ENCODE data around the gene ERI3. TPM values are rescaled to one million over a fixed set of nuclear protein-coding genes. Genes with fewer than 3 reads are reported as not detected.

ERI3 gene
- total and polyA plus RNA-seq, 2 donors (not counting 3 experiments of a cell fraction or from before 2014, with no cell fraction given) = 45.3 to 94.0 TPM

- dilution Hi-C loops (cut with MboI; ENCODE audit: extremely low pct_ligation_motif_present, low sequenced_read_pairs) = no loop called here
- no peak for DNase-seq (ENCODE audit: low read depth, low spot score)
- Histone ChIP-seq H4K20me1 (replicated peaks; ENCODE audit: control insufficient read depth, extremely low read depth, insufficient read depth, low read length) (no peaks in the 10 kb centered on the region), H3K4me3 (replicated peaks in 1 of 3; ENCODE audit: insufficient read depth in 1 of 3, low read depth in 1 of 3, low read length in 3 of 3) (no peak overlapping the region), H3K79me2 (ENCODE audit: control insufficient read depth, insufficient read depth, low read length) (no peaks in the 10 kb centered on the region), H3K36me3 (ENCODE audit: control insufficient read depth in 2 of 2, extremely low read depth in 1 of 2, insufficient read depth in 2 of 2, low read length in 2 of 2) (peaks cover 0 to 4% of the 10 kb centered on the region in 2 experiments), H2AFZ (ENCODE audit: low read depth, low read length) (no peak overlapping the region), H3K27ac (ENCODE audit: insufficient read depth, low read depth, low read length) (no peak overlapping the region), H3K9me3 (replicated peaks; ENCODE audit: control insufficient read depth, insufficient read depth, low read length) (no peaks in the 10 kb centered on the region), H3K9ac (replicated peaks; ENCODE audit: extremely low read depth, insufficient read depth, low read length) (no peak overlapping the region), H3K4me2 (ENCODE audit: insufficient read depth, low read length) (no peak overlapping the region), H3K9me1 (replicated peaks; ENCODE audit: control insufficient read depth, extremely low read depth, insufficient read depth, low read length) (no peaks in the 10 kb centered on the region), H3K27me3 (ENCODE audit: control insufficient read depth in 2 of 2, insufficient read depth in 2 of 2, low read length in 2 of 2) (no peaks in the 10 kb centered on the region), H3K4me1 (ENCODE audit: control insufficient read depth, extremely low read depth, insufficient read depth, low read length) (no peaks in the 10 kb centered on the region)
- CTCF ChIA-PET = interaction anchor here (0.7 kb wide), 1 partner anchor 30 kb away, joined by 3 read pairs; no protein-coding TSS in a partner anchor
- FAIRE-seq = no peak
- no peak for TF ChIP-seq POLR2AphosphoS5 (IDR thresholded peaks at IDR 0.05; ENCODE audit: insufficient read depth, low read depth, low read length)
- TF ChIP-seq POLR2A (IDR thresholded peaks at IDR 0.05; ENCODE audit: low read depth, low read length) = no peak
- no peak for TF ChIP-seq MYC (IDR thresholded peaks at IDR 0.05; ENCODE audit: low read depth, low read length)
- no peak for TF ChIP-seq FOS (IDR thresholded peaks at IDR 0.05; ENCODE audit: borderline replicate concordance, insufficient read depth, low read length)
- no peak for TF ChIP-seq GATA2 (IDR thresholded peaks at IDR 0.05; ENCODE audit: insufficient read depth, insufficient read length, low read depth, low read length)
- TF ChIP-seq CTCF (IDR thresholded peaks at IDR 0.05; ENCODE audit: extremely low read depth in 1 of 2, insufficient read depth in 1 of 2, low read depth in 1 of 2, low read length in 2 of 2) = no peak
- no TSS peak for BruUV-seq (replicated peaks)
- POLR2A ChIA-PET = no interaction called here
- intact Hi-C loops (cut with micrococcal nuclease) = no loop called here
Observed at GRCh38 chr1:44246806-44247205, 108.3 kb downstream of the ERI3 start.

GRCh38 chr1:44244986-44245385, 110.1 kb downstream of the ERI3 start:
- Histone ChIP-seq H3K4me1 (ENCODE audit: control insufficient read depth, extremely low read depth, insufficient read depth, low read length) (peaks cover 3% of the 10 kb centered on the region), H4K20me1 (replicated peaks; ENCODE audit: control insufficient read depth, extremely low read depth, insufficient read depth, low read length) (no peaks in the 10 kb centered on the region), H3K36me3 (ENCODE audit: control insufficient read depth in 2 of 2, extremely low read depth in 1 of 2, insufficient read depth in 2 of 2, low read length in 2 of 2) (peaks cover 0 to 4% of the 10 kb centered on the region in 2 experiments), H3K9me3 (replicated peaks; ENCODE audit: control insufficient read depth, insufficient read depth, low read length) (no peaks in the 10 kb centered on the region), H3K27ac (ENCODE audit: insufficient read depth, low read depth, low read length) (no peak overlapping the region), H3K4me3 (replicated peaks in 1 of 3; ENCODE audit: insufficient read depth in 1 of 3, low read depth in 1 of 3, low read length in 3 of 3) (no peak overlapping the region), H3K27me3 (ENCODE audit: control insufficient read depth in 2 of 2, insufficient read depth in 2 of 2, low read length in 2 of 2) (no peaks in the 10 kb centered on the region), H3K9me1 (replicated peaks; ENCODE audit: control insufficient read depth, extremely low read depth, insufficient read depth, low read length) (no peaks in the 10 kb centered on the region), H3K9ac (replicated peaks; ENCODE audit: extremely low read depth, insufficient read depth, low read length) (no peak overlapping the region), H3K79me2 (ENCODE audit: control insufficient read depth, insufficient read depth, low read length) (no peaks in the 10 kb centered on the region), H3K4me2 (ENCODE audit: insufficient read depth, low read length) (no peak overlapping the region), H2AFZ (ENCODE audit: low read depth, low read length) (no peak overlapping the region)
- CTCF ChIA-PET = no interaction called here
- FAIRE-seq = no peak
- intact Hi-C loops (cut with micrococcal nuclease) = no loop called here
- no peak for TF ChIP-seq MYC (IDR thresholded peaks at IDR 0.05; ENCODE audit: low read depth, low read length)
- no peak for TF ChIP-seq MAX (IDR thresholded peaks at IDR 0.05; ENCODE audit: insufficient read depth, insufficient read length)
- no peak for TF ChIP-seq CTCF (IDR thresholded peaks at IDR 0.05; ENCODE audit: extremely low read depth in 1 of 2, insufficient read depth in 1 of 2, low read depth in 1 of 2, low read length in 2 of 2)
- no peak for TF ChIP-seq POLR2A (IDR thresholded peaks at IDR 0.05; ENCODE audit: low read depth, low read length)
- no peak for TF ChIP-seq GATA2 (IDR thresholded peaks at IDR 0.05; ENCODE audit: insufficient read depth, insufficient read length, low read depth, low read length)
- TF ChIP-seq JUN (IDR thresholded peaks at IDR 0.05; ENCODE audit: borderline replicate concordance, insufficient read depth, insufficient read length, low read depth) = no peak
- TF ChIP-seq EZH2 (IDR thresholded peaks at IDR 0.05; ENCODE audit: borderline replicate concordance, low read depth, low read length, severe bottlenecking) = no peak
- no peak for TF ChIP-seq POLR2AphosphoS5 (IDR thresholded peaks at IDR 0.05; ENCODE audit: insufficient read depth, low read depth, low read length)
- no peak for TF ChIP-seq FOS (IDR thresholded peaks at IDR 0.05; ENCODE audit: borderline replicate concordance, insufficient read depth, low read length)
- DNase-seq (ENCODE audit: low read depth, low spot score) = no peak
- dilution Hi-C loops (cut with MboI; ENCODE audit: extremely low pct_ligation_motif_present, low sequenced_read_pairs) = no loop called here
- no TSS peak for BruUV-seq (replicated peaks)
- POLR2A ChIA-PET = no interaction called here

Measured in endothelial cell of umbilical vein (primary cell).